ENCODE measurements around the gene TMEM167B.

Gene TMEM167B

DNA sequence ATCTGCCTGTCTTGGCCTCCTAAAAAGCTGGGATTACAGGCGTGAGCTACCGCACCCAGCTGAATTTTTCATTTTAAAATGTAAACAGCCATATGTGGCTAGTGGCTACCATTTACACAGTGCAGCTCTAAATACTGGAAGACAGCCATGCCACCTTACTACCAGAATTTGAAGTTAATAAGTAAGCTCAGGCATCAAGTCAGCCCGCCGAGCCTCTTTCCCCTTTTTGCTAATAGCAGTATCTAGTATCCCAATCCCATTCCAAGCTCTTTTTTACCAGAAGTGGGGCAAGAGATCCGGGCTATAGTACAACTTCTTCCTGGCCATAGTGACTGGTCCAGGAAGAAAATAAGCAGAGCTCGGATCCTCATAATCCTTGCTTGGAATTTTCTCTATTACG is 29.9 kb upstream of the TMEM167B start:
- Histone ChIP-seq H3K9me3 (replicated peaks in 1 of 2; ENCODE audit: control insufficient read depth in 2 of 2, insufficient read depth in 1 of 2, low read depth in 1 of 2, low read length in 2 of 2) (no peaks in the 10 kb centered on the region), H2BK5ac (ENCODE audit: low read length) (no peak overlapping the region), H3K4ac (ENCODE audit: low read length) (no peak overlapping the region), H2BK12ac (ENCODE audit: low read length) (no peak overlapping the region), H3K23ac (ENCODE audit: low read depth, low read length, poor library complexity) (no peak overlapping the region), H3K27me3 (ENCODE audit: control insufficient read depth in 3 of 3, insufficient read depth in 3 of 3, low read depth in 1 of 3, low read length in 3 of 3) (no peaks in the 10 kb centered on the region), H3K27ac (replicated peaks; ENCODE audit: low read length) (no peak overlapping the region), H2BK120ac (ENCODE audit: low read depth, low read length) (no peak overlapping the region), H2AK5ac (ENCODE audit: low read depth, low read length) (no peak overlapping the region), H3K4me1 (ENCODE audit: control insufficient read depth in 2 of 2, insufficient read depth in 1 of 2, low read depth in 1 of 2, low read length in 2 of 2) (no peaks in the 10 kb centered on the region), H3K4me2 (ENCODE audit: insufficient read depth, low read length, poor library complexity, severe bottlenecking) (no peak overlapping the region), H3K4me3 (ENCODE audit: low read length in 2 of 2) (no peak overlapping the region), H3K18ac (ENCODE audit: low read length) (no peak overlapping the region), H3K14ac (ENCODE audit: low read length) (no peak overlapping the region), H3K9ac (ENCODE audit: low read depth, low read length, poor library complexity) (no peak overlapping the region), H3K36me3 (replicated peaks in 1 of 2; ENCODE audit: control insufficient read depth in 2 of 2, insufficient read depth in 2 of 2, low read length in 2 of 2) (peaks cover 0 to 26% of the 10 kb centered on the region in 2 donors), H4K8ac (ENCODE audit: low read depth, low read length) (no peak overlapping the region), H4K91ac (ENCODE audit: low read depth, low read length, poor library complexity) (no peak overlapping the region), H2BK15ac (ENCODE audit: low read length) (no peak overlapping the region), H3K79me1 (ENCODE audit: low read depth, low read length) (no peaks in the 10 kb centered on the region), H2AFZ (ENCODE audit: low read length) (no peak overlapping the region)
- no peak for DNase-seq (ENCODE audit: low spot score)
- WGBS, 2 donors (ENCODE audit: extremely low coverage in 2 of 2, insufficient read length in 2 of 2, insufficient replicate concordance in 1 of 2), result no CpG with 5 or more reads among the region's 7 CpGs

DNA sequence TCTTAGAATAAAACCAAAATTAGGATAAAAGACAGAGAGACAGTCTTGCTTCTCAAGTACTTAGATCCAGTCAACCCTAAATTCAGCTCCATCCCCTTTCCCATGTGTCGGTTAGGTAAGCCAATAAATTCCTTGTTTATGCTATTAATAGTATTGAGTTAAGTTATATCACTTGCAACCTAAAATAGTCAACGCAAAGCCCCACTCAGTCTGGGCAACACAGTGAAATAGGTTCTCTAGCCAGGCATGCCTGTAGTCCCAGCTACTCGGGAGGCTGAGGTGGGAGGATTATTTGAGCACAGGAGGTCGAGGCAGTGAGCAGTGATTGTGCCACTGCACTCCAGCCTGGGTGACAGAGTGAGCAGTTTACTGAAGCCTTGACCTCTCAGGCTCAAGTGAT is 29.4 kb upstream of the TMEM167B start:
- Histone ChIP-seq H3K79me1 (ENCODE audit: low read depth, low read length) (no peaks in the 10 kb centered on the region), H4K91ac (ENCODE audit: low read depth, low read length, poor library complexity) (no peak overlapping the region), H3K9ac (ENCODE audit: low read depth, low read length, poor library complexity) (no peak overlapping the region), H3K14ac (ENCODE audit: low read length) (no peak overlapping the region), H3K9me3 (replicated peaks in 1 of 2; ENCODE audit: control insufficient read depth in 2 of 2, insufficient read depth in 1 of 2, low read depth in 1 of 2, low read length in 2 of 2) (no peaks in the 10 kb centered on the region), H3K27ac (replicated peaks; ENCODE audit: low read length) (no peak overlapping the region), H3K36me3 (replicated peaks in 1 of 2; ENCODE audit: control insufficient read depth in 2 of 2, insufficient read depth in 2 of 2, low read length in 2 of 2) (peaks cover 0 to 31% of the 10 kb centered on the region in 2 donors), H2BK5ac (ENCODE audit: low read length) (no peak overlapping the region), H2BK15ac (ENCODE audit: low read length) (no peak overlapping the region), H2BK12ac (ENCODE audit: low read length) (no peak overlapping the region), H3K23ac (ENCODE audit: low read depth, low read length, poor library complexity) (no peak overlapping the region), H3K27me3 (ENCODE audit: control insufficient read depth in 3 of 3, insufficient read depth in 3 of 3, low read depth in 1 of 3, low read length in 3 of 3) (no peaks in the 10 kb centered on the region), H2BK120ac (ENCODE audit: low read depth, low read length) (no peak overlapping the region), H2AK5ac (ENCODE audit: low read depth, low read length) (no peak overlapping the region), H3K4me2 (ENCODE audit: insufficient read depth, low read length, poor library complexity, severe bottlenecking) (no peak overlapping the region), H4K8ac (ENCODE audit: low read depth, low read length) (no peak overlapping the region), H3K4ac (ENCODE audit: low read length) (no peak overlapping the region), H3K18ac (ENCODE audit: low read length) (no peak overlapping the region), H3K4me3 (ENCODE audit: low read length in 2 of 2) (no peak overlapping the region), H3K4me1 (ENCODE audit: control insufficient read depth in 2 of 2, insufficient read depth in 1 of 2, low read depth in 1 of 2, low read length in 2 of 2) (no peaks in the 10 kb centered on the region), H2AFZ (ENCODE audit: low read length) (no peak overlapping the region)
- WGBS, 2 donors (ENCODE audit: extremely low coverage in 2 of 2, insufficient read length in 2 of 2, insufficient replicate concordance in 1 of 2), result no CpG with 5 or more reads among the region's 4 CpGs
- DNase-seq (ENCODE audit: low spot score), result no peak

DNA sequence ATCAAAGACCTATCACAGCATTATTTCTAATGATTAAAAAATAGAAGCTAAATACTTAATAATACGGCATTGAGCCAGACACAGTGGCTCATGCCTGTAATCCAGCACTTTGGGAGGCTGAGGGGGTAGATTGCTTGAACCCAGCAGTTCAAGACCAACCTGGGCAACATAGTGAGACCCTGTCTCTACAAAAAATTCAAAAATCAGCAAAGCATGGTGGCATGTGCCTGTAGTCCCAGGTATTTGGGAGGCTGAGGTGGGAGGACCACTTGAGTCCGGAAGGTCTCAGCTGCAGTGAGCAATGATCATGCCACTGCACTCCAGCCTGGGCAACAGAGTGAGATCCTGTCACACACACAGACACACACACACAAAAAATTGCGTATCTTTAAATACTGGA is 25.4 kb upstream of the TMEM167B start:
- Histone ChIP-seq H3K36me3 (replicated peaks in 1 of 2; ENCODE audit: control insufficient read depth in 2 of 2, insufficient read depth in 2 of 2, low read length in 2 of 2) (peaks cover 2 to 43% of the 10 kb centered on the region in 2 donors), H3K9me3 (replicated peaks in 1 of 2; ENCODE audit: control insufficient read depth in 2 of 2, insufficient read depth in 1 of 2, low read depth in 1 of 2, low read length in 2 of 2) (no peaks in the 10 kb centered on the region)
- no CpG with 5 or more reads among the region's 3 CpGs for WGBS, 2 donors (ENCODE audit: extremely low coverage in 2 of 2, insufficient read length in 2 of 2, insufficient replicate concordance in 1 of 2)

DNA sequence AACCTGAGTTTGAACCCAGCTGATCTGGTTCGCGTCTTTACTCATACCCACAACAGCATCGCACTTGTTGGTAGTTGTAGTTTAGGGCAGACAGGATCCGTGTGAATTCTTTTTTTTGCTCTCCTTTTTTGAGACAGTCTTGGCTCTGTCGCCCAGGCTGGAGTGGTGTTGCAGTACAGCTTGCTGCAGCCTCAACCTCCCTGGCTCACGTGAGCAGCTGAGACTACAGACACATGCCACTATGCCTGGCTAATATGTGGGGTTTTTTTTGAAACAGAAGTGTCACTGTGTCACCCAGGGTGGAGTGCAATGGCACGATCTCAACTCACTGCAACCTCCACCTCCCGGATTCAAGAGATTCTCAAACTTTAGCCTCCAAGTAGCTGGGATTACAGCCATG is 22.7 kb upstream of the TMEM167B start:
- Histone ChIP-seq H3K36me3 (replicated peaks in 1 of 2; ENCODE audit: control insufficient read depth in 2 of 2, insufficient read depth in 2 of 2, low read length in 2 of 2) (peaks cover 2 to 47% of the 10 kb centered on the region in 2 donors), H3K4me1 (ENCODE audit: control insufficient read depth in 2 of 2, insufficient read depth in 1 of 2, low read depth in 1 of 2, low read length in 2 of 2) (no peaks in the 10 kb centered on the region), H3K14ac (ENCODE audit: low read length) (no peak overlapping the region), H4K8ac (ENCODE audit: low read depth, low read length) (no peak overlapping the region), H3K18ac (ENCODE audit: low read length) (no peak overlapping the region), H3K23ac (ENCODE audit: low read depth, low read length, poor library complexity) (no peak overlapping the region), H3K9me3 (replicated peaks in 1 of 2; ENCODE audit: control insufficient read depth in 2 of 2, insufficient read depth in 1 of 2, low read depth in 1 of 2, low read length in 2 of 2) (no peaks in the 10 kb centered on the region), H2BK5ac (ENCODE audit: low read length) (no peak overlapping the region), H2AFZ (ENCODE audit: low read length) (no peak overlapping the region), H3K27me3 (ENCODE audit: control insufficient read depth in 3 of 3, insufficient read depth in 3 of 3, low read depth in 1 of 3, low read length in 3 of 3) (no peaks in the 10 kb centered on the region), H2BK15ac (ENCODE audit: low read length) (no peak overlapping the region), H2BK120ac (ENCODE audit: low read depth, low read length) (no peak overlapping the region), H3K4me3 (ENCODE audit: low read length in 2 of 2) (no peak overlapping the region), H3K27ac (replicated peaks; ENCODE audit: low read length) (no peak overlapping the region), H3K4me2 (ENCODE audit: insufficient read depth, low read length, poor library complexity, severe bottlenecking) (no peak overlapping the region), H4K91ac (ENCODE audit: low read depth, low read length, poor library complexity) (no peak overlapping the region), H3K79me1 (ENCODE audit: low read depth, low read length) (peaks cover 2% of the 10 kb centered on the region), H3K9ac (ENCODE audit: low read depth, low read length, poor library complexity) (no peak overlapping the region), H2AK5ac (ENCODE audit: low read depth, low read length) (no peak overlapping the region), H2BK12ac (ENCODE audit: low read length) (no peak overlapping the region), H3K4ac (ENCODE audit: low read length) (no peak overlapping the region)
- no CpG with 5 or more reads among the region's 8 CpGs for WGBS, 2 donors (ENCODE audit: extremely low coverage in 2 of 2, insufficient read length in 2 of 2, insufficient replicate concordance in 1 of 2)
- DNase-seq (ENCODE audit: low spot score), result no peak

More for the DNA sequence above, 25.4 kb upstream of the TMEM167B start:
- Histone ChIP-seq H3K23ac (ENCODE audit: low read depth, low read length, poor library complexity) (no peak overlapping the region), H3K79me1 (ENCODE audit: low read depth, low read length) (peaks cover 2% of the 10 kb centered on the region), H3K4me1 (ENCODE audit: control insufficient read depth in 2 of 2, insufficient read depth in 1 of 2, low read depth in 1 of 2, low read length in 2 of 2) (no peaks in the 10 kb centered on the region), H2BK15ac (ENCODE audit: low read length) (no peak overlapping the region), H3K18ac (ENCODE audit: low read length) (no peak overlapping the region), H2BK5ac (ENCODE audit: low read length) (no peak overlapping the region), H3K9ac (ENCODE audit: low read depth, low read length, poor library complexity) (no peak overlapping the region), H2BK120ac (ENCODE audit: low read depth, low read length) (no peak overlapping the region), H2BK12ac (ENCODE audit: low read length) (no peak overlapping the region), H4K8ac (ENCODE audit: low read depth, low read length) (no peak overlapping the region), H3K4me3 (ENCODE audit: low read length in 2 of 2) (no peak overlapping the region), H2AK5ac (ENCODE audit: low read depth, low read length) (no peak overlapping the region), H2AFZ (ENCODE audit: low read length) (no peak overlapping the region), H3K27ac (replicated peaks; ENCODE audit: low read length) (no peak overlapping the region), H3K4me2 (ENCODE audit: insufficient read depth, low read length, poor library complexity, severe bottlenecking) (no peak overlapping the region), H4K91ac (ENCODE audit: low read depth, low read length, poor library complexity) (no peak overlapping the region), H3K4ac (ENCODE audit: low read length) (no peak overlapping the region), H3K14ac (ENCODE audit: low read length) (no peak overlapping the region), H3K27me3 (ENCODE audit: control insufficient read depth in 3 of 3, insufficient read depth in 3 of 3, low read depth in 1 of 3, low read length in 3 of 3) (no peaks in the 10 kb centered on the region)
- DNase-seq (ENCODE audit: low spot score), result no peak

Measured in neuronal stem cell (in vitro differentiated cells).